Measurements from ENCODE around the gene CLK4. TPM values are rescaled to one million over a fixed set of nuclear protein-coding genes. Genes with fewer than 3 reads are reported as not detected.

Gene CLK4
- total RNA-seq, 1 donor from 2014 or later = 31.9 TPM

GRCh38 chr5:178619390-178619789 lies 7.5 kb downstream of the CLK4 start:
- H3K9me3 ChIP-seq = no peaks in the 10 kb centered on the region
- peaks cover 0 to 81% of the 10 kb centered on the region in 2 donors for H3K36me3 ChIP-seq
- H3K27ac ChIP-seq = no peak overlapping the region
- no peak overlapping the region for H3K4me3 ChIP-seq
- no peaks in the 10 kb centered on the region for H3K27me3 ChIP-seq
- peaks cover 49% of the 10 kb centered on the region for H3K4me1 ChIP-seq
- intact Hi-C loops (cut with DNase I) = no loop called here
- DNase-seq (ENCODE audit: extremely low spot score in 2 of 2) = no peak
- TF ChIP-seq POLR2A (IDR thresholded peaks at IDR 0.05) = no peak
- TF ChIP-seq POLR2AphosphoS5 (IDR thresholded peaks at IDR 0.05; ENCODE audit: insufficient read depth in 1 of 2, low read depth in 1 of 2) = no peak
- TF ChIP-seq, protein P1, sequence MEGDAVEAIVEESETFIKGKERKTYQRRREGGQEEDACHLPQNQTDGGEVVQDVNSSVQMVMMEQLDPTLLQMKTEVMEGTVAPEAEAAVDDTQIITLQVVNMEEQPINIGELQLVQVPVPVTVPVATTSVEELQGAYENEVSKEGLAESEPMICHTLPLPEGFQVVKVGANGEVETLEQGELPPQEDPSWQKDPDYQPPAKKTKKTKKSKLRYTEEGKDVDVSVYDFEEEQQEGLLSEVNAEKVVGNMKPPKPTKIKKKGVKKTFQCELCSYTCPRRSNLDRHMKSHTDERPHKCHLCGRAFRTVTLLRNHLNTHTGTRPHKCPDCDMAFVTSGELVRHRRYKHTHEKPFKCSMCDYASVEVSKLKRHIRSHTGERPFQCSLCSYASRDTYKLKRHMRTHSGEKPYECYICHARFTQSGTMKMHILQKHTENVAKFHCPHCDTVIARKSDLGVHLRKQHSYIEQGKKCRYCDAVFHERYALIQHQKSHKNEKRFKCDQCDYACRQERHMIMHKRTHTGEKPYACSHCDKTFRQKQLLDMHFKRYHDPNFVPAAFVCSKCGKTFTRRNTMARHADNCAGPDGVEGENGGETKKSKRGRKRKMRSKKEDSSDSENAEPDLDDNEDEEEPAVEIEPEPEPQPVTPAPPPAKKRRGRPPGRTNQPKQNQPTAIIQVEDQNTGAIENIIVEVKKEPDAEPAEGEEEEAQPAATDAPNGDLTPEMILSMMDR (IDR thresholded peaks at IDR 0.05) = no peak

DNA sequence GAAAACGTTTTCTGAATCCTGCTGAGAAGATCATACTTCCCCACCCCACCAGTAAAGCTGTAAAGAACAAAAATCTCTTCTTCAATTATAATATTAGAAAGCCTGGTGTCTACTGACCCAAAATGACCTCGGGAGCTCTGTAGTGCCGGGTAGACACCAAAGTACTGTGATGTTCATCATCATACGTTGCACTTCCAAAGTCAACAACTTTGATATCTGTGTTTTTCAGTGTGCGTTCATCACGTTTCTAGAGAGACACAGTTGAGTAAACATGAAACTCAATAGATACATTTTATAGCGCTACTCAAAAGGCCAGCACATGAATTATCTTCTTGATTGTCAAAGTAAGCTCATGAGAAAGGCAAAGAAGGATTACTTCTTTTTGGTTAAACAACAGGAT lies 14.6 kb downstream of the CLK4 start:
- intact Hi-C loops (cut with DNase I) = no loop called here
- Histone ChIP-seq H3K4me1 (no peaks in the 10 kb centered on the region), H3K9me3 (no peaks in the 10 kb centered on the region), H3K27me3 (no peaks in the 10 kb centered on the region), H3K4me3 (no peak overlapping the region), H3K27ac (no peak overlapping the region), H3K36me3 (peaks cover 6 to 86% of the 10 kb centered on the region in 2 donors)
- TF ChIP-seq, protein P1 (IDR thresholded peaks at IDR 0.05) = no peak
- no peak for TF ChIP-seq POLR2A (IDR thresholded peaks at IDR 0.05)
- no peak for TF ChIP-seq POLR2AphosphoS5 (IDR thresholded peaks at IDR 0.05; ENCODE audit: insufficient read depth in 1 of 2, low read depth in 1 of 2)
- no peak for DNase-seq (ENCODE audit: extremely low spot score in 2 of 2)

DNA sequence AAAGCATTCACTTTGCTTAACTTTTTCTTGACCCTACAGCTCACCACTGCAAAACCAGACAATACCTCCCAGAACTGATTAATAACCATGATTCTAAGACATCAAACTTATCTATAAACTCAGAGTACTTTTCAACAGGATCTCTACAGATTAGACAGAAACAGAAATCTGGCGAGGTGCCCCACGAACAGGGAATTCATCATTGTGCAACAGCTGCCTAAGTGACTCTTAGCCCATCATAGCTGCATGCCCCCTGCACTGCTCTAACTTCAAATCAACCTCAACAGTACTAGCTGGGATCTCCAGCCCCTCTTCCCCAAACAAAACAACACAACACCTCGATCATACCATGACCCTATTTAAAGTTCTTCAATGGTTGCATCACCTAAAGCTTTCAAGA lies 20.6 kb downstream of the CLK4 start:
- H3K4me3 ChIP-seq = no peak overlapping the region

GRCh38 chr5:178605788-178606187 lies 21.1 kb downstream of the CLK4 start:
- TF ChIP-seq POLR2A (IDR thresholded peaks at IDR 0.05) (no peak), POLR2AphosphoS5 (IDR thresholded peaks at IDR 0.05; ENCODE audit: insufficient read depth in 1 of 2, low read depth in 1 of 2) (no peak)
- TF ChIP-seq, protein P1 (IDR thresholded peaks at IDR 0.05) = no peak
- peaks cover 11 to 83% of the 10 kb centered on the region in 2 donors for H3K36me3 ChIP-seq
- no peaks in the 10 kb centered on the region for H3K4me1 ChIP-seq
- no peaks in the 10 kb centered on the region for H3K27me3 ChIP-seq
- H3K9me3 ChIP-seq = no peaks in the 10 kb centered on the region
- intact Hi-C loops (cut with DNase I) = no loop called here
- no peak for DNase-seq (ENCODE audit: extremely low spot score in 2 of 2)
- no peak overlapping the region for H3K4me3 ChIP-seq
- no peak overlapping the region for H3K27ac ChIP-seq

More for the DNA sequence above, 20.6 kb downstream of the CLK4 start:
- H3K27me3 ChIP-seq = no peaks in the 10 kb centered on the region
- H3K4me1 ChIP-seq = no peaks in the 10 kb centered on the region
- TF ChIP-seq, protein P1 (IDR thresholded peaks at IDR 0.05) = no peak
- TF ChIP-seq POLR2AphosphoS5 (IDR thresholded peaks at IDR 0.05; ENCODE audit: insufficient read depth in 1 of 2, low read depth in 1 of 2) (no peak), POLR2A (IDR thresholded peaks at IDR 0.05) (no peak)
- DNase-seq (ENCODE audit: extremely low spot score in 2 of 2) = no peak
- peaks cover 11 to 85% of the 10 kb centered on the region in 2 donors for H3K36me3 ChIP-seq
- H3K9me3 ChIP-seq = no peaks in the 10 kb centered on the region
- H3K27ac ChIP-seq = no peak overlapping the region
- intact Hi-C loops (cut with DNase I) = no loop called here

GRCh38 chr5:178602752-178603151 lies 24.1 kb downstream of the CLK4 start:
- H3K4me3 ChIP-seq = no peak overlapping the region
- DNase-seq (ENCODE audit: extremely low spot score in 2 of 2) = no peak
- peaks cover 5 to 74% of the 10 kb centered on the region in 2 donors for H3K36me3 ChIP-seq
- no peak overlapping the region for H3K27ac ChIP-seq
- intact Hi-C loops (cut with DNase I) = no loop called here
- no peaks in the 10 kb centered on the region for H3K9me3 ChIP-seq
- TF ChIP-seq POLR2A (IDR thresholded peaks at IDR 0.05) (no peak), POLR2AphosphoS5 (IDR thresholded peaks at IDR 0.05; ENCODE audit: insufficient read depth in 1 of 2, low read depth in 1 of 2) (no peak)
- TF ChIP-seq, protein P1 (IDR thresholded peaks at IDR 0.05) = no peak
- H3K4me1 ChIP-seq = no peaks in the 10 kb centered on the region
- H3K27me3 ChIP-seq = no peaks in the 10 kb centered on the region

Measured in vagina (tissue), 2 donors.